DMS153 treated with DMSO at 0.1 percent for 48 hours (cell line): ENCODE data around the gene FGFR2.
A peak's percentile ranks its signal among the peaks of the same experiment; 100 is the strongest.

Experiments used
- DNase-seq: peaks from one replicate; lab custom pipeline; 2025; ENCODE audit not compliant: unreplicated experiment; lab: John Stamatoyannopoulos, UW

Gene FGFR2

DNA sequence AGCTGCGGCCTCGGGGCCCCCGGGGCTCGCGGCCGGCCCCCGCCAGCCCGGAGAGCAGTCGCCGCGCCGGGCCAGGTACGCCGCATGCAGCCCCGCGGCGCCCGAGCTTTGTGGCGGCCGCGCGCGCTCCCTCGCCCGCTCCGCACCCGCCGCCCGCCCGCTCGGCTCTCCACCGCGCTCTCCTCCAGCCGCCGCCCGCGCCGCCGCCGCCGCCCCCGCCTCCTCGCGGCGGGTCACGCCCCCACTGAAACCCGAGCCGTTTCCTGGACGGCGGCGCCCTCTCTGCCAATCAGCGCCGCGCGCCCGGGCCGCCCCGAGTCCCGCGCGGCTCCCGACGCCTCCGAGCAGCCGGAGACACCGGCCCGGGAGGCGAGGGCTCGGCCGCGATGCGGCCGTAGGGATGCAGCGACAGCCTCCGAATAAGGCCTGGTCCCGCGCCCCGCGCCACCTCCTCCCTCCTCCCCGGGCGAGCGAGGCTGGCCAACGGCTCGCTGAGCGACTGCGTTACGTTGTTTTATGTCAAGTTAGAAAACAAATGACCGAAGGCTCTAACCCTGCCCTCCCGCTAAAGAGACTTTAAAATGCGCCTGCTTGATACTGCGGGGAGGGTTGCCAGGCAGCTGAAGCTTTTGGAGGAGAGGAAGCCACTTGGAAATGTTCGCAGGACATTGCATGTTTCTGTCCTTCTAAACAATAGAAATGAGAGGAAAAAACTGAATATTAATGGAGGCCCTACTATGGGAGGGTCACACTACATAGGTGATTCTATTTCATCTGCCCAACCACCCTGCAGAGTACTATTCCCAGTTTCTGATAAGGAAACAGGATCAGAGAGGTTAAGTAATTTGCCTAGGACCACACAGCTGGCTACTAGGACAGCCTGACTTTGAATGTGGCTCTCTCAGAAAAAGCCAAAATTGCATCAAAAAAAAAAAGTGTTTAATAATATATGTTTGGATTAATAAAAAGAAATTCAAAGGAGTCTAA, at the start of gene FGFR2:
Gene FGFR2, minus strand, starts transcription at position 182 of the 987 bp plus-strand sequence. CDS start 4,627 bp downstream, outside the sequence.
- peak; percentile 53 for DNase-seq

- DNase-seq = no peak
Measured at GRCh38 chr10:121647401-121647800, 49.2 kb upstream of the FGFR2 start.

DNA sequence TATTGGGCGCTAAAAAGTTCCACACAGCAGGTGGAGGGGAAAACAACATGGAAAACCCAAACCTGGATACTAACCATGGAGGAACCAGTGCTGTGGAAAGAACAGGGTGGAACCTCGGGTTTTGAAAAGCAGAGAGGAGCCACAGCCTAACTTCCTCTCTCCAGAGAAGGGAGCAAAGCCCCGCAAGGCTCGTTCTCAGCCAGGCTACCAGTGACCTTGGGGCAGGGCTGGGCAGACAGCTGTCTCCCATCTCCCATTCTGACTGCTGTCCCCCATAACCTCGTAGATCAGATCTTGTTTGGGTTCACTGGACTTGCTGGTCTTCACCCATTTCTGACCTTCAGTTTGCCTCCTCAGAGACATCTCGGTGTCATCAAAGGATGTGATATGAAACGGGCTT, 47.5 kb upstream of the FGFR2 start:
- no peak for DNase-seq

DNA sequence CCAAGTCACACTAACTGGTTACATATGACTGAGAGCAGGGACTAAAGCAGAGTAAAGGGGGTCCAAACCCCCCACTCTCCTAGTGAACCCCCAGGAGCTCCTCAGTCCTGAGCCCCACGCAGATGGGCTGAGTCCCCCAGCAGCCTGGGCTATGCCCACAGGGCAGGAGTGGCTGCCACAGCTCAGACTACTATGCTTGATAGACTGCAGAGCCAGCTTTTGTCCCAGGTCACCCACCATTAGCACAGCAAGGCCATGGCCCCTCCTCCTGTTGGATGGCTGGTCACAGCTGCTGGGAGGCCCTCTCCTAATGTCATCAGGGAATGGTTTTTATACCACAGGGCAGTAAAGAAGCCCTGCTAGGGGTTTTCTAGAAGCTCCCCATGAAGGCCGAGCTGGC, 46.3 kb upstream of the FGFR2 start:
- DNase-seq = no peak

DNA sequence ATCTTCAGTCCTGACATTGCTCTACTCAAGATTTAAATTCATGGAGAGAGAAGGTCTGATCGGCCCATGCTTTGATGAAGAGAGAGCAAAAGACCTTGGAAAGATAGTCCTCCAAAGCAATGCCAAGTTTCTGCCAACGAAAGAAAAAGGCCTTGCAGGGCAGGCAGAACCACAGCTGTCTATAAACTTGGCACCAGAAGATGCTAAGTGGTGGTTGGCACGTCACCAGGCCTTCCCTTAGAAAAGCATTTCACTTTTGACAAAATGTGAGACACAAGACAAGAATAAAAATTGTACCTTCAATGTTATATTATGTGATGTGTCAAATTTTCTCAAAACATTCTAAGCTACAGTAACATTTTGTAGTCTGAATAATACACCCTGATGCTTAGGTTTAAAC, 42.0 kb upstream of the FGFR2 start:
- DNase-seq = no peak

GRCh38 chr10:121639416-121639815, 41.2 kb upstream of the FGFR2 start:
- DNase-seq = no peak

DNA sequence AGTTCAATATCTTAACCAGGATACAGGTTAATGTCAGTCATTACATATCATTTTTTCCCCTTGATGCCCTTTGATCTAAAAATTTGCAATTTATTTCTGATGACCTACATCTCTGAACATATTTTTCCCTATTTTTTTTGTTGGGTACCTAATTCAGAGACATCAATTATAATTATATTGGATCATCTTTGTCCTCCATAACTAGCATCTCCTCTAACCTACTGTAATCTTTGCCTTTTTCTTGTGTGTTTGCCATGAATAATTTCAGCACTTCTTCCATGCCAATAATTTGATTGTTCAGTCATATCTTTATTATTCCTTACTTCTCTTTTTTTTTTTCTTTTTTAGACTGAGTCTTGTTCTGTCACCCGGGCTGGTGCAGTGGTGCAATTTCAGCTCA, 39.2 kb upstream of the FGFR2 start:
- DNase-seq = no peak

GRCh38 chr10:121633056-121633455, 34.8 kb upstream of the FGFR2 start:
- DNase-seq = no peak

- DNase-seq = no peak
Measured at GRCh38 chr10:121631365-121632029, 33.3 kb upstream of the FGFR2 start.

DNA sequence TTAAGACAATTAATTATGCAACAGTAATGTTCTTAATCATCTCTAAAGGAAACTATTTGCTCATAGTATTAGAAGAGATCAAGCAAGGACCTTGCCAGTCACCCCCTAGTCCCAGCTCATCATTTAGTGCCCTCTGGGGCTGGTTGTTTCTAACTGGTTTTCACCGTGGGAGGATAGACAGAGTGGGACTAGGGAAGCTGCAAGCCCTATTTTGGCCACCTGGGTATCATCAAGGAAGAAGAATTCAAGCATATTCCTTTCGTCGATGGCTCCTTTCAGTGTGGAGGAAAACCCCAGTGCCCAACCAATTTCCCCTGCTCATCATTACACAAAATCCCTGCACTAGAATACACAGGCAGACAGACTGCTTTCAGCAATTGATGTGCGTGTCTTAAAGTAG, 30.6 kb upstream of the FGFR2 start:
- DNase-seq = no peak

DNA sequence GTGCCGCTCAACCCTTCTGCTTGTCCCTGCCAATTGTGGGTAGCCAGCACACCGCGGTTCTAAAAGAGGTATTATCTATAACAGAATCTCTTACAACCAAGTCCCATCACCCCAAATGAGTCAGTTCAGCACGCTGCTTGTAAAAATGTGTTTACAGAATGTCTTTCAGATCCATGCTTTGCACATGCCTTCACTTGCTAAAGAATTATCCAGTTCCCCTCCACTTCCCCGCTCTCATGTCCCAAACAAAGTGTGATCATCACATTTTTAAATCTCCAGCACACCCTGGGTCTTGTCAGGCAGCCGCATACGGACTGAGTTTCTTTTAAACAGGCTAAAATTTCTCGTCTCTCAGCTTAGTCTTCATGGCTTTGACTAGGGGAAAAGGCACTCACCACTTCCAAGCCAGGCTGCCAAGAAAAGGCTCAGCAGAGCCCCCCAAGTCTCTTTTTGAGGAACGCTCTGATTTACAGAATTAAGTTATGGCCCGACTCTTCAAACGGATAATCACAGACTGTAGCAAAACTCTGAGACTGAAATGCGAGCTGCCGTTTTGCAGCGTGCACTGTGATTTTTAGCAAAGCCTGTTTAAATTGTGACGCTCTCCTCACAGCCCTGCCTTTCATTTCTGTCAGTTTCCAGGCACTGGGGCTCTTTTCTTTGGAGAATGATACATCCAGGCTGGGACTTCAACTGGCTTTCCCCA, 29.8 kb upstream of the FGFR2 start:
- no peak for DNase-seq

- DNase-seq = no peak
Measured at GRCh38 chr10:121624836-121625486, 26.7 kb upstream of the FGFR2 start.

DNA sequence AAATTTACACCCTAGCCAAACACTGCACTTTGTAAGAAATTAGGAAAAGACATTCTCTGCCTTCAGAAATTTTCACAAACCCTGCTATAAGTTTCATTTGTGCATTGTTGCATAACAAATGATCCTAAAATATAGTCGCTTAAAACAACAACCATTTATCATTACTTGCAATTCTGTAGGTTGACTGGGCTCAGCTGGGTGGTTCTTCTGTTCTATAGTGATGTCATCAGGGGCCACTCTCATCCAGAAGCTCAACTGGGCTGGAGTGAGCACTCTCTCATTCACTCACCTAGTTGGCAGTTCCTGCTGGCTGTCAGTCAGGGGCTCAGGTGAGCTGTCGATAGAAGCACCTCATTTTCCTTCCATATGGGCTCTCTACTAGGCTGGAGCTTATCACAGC, 20.7 kb upstream of the FGFR2 start:
- DNase-seq = no peak

DNA sequence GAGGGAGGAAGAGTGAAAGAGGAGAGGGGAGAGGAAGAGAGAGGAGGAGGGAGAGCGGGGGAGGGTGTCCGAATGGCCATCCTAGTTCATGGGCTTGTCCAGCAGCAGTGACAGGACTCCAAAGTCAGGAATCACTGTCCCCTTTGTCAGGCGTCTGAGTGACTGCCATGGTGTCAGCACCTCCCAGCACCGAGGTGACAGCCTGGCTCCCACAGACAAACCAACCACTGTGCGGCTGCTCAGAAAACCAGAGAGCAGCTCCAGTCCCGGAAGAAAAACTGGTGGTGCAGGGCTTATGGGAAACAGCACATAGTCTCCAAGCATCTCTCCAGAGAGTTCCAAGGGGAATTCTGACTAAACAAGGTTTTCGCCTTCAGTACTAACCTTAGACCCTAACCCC, 18.9 kb upstream of the FGFR2 start:
- DNase-seq = no peak

DNA sequence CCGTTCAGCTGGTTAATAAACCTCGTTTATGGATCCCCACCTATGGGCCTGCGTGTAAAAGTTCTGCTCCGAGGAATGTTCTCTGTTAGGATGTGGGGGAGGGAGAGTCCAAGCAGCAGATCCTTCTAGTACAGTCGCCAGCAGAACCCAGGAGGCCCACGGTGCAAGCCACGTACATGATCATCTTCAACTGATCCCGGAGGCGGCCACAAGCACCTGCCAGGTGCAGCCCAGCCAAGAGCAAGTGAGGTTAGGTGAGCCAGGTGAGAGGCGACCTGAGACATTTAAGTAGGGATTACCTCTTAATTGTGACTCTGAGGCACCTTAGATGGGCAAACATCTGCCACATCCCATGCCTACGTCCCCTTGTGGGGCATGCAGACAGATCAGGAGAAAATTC, 18.0 kb upstream of the FGFR2 start:
- DNase-seq = no peak

DNA sequence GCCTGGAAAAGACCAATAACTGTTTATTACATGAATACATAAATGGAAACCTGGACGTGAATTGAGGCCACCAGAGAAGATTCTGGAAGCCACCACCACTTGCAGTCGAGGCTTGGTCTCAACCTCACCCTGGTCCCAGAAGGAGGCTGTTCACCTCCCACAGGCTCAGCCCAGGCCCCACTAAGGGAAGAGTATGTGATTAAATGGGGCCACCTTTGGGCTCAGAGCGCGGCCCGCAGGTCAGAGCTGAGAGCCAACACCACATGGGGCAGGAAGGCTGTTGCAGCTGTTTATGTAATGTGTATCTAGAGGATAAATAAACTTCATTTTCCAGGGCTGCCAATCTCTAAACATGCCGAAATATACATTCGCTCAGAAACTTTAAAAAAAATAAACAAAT, 17.6 kb upstream of the FGFR2 start:
- DNase-seq = no peak

DNA sequence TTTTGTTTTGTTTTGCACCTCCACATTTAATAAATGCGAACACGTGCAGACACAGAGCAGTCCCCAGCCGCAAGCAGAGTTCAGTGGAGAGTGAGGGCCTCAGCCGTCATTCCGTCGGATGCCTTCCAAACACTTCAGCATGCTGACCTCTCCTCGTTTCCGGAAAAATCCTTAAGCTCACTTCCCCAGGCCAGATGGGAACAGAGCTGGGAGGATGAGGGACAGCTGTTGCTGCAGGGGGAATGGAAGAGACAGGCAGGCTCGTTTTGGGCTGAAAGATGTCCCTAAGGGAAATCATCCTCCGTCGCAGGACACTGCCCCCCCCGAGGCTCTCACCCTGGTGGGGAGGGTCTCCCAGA, 17.2 kb upstream of the FGFR2 start:
- DNase-seq = no peak

GRCh38 chr10:121614613-121615434, 16.6 kb upstream of the FGFR2 start:
- no peak for DNase-seq

- no peak for DNase-seq
Measured at GRCh38 chr10:121613456-121613855, 15.2 kb upstream of the FGFR2 start.

- DNase-seq = no peak
Measured at GRCh38 chr10:121611393-121612159, 13.3 kb upstream of the FGFR2 start.
